GM12878 (cell line): ENCODE data around the gene PEX6. TPM values are rescaled to one million over a fixed set of nuclear protein-coding genes. Genes with fewer than 3 reads are reported as not detected.

Experiments
- ATAC-seq: fragments of 200-7000 bp; cut with Tn5 transposase; 3 replicates; pipeline ENCODE4 v1.9.1; 2020; ENCODE audit warnings: mild to moderate bottlenecking, moderate library complexity
- BruUV-seq: library from RNA; stranded (reverse); fragments of 400-500 nt; replicated peaks from 2 replicates; lab custom pipeline; 2021; lab: Mats Ljungman, UMichigan
- CTCF ChIA-PET: fragments of 300-600 bp; sonication (Branson Sonifier 250); formaldehyde crosslinking; extraction: SDS; loops from one replicate; lab custom pipeline; 2021; ENCODE audit warnings: inconsistent platforms; lab: Yijun Ruan, JAX
- POLR2A ChIA-PET: fragments of 350-600 bp; formaldehyde crosslinking; extraction: SDS; loops from one replicate; lab custom pipeline; 2021; ENCODE audit warnings: inconsistent platforms; lab: Charles Lee
- RAD21 ChIA-PET: fragments of 300-600 bp; sonication (Branson Sonifier 250); formaldehyde crosslinking; loops from one replicate; lab custom pipeline; 2023; ENCODE audit warnings: antibody characterized with exemption; ENCODE audit not compliant: unreplicated experiment; lab: Charles Lee
- SMC1A ChIA-PET: fragments of 300-600 bp; sonication (Branson Sonifier 250); formaldehyde crosslinking; loops from one replicate; lab custom pipeline; 2023; ENCODE audit not compliant: unreplicated experiment, uncharacterized antibody; lab: Charles Lee
- DNase-seq: peaks from one replicate; pipeline ENCODE4 v3.0.0-alpha.2; 2011; ENCODE audit warnings: low read depth, low spot score
- FAIRE-seq: peaks from 3 replicates; lab custom pipeline; 2011; peaks lifted over from hg19 to GRCh38; lab: Jason Lieb, UNC
- H2AFZ ChIP-seq: 2 replicates; pipeline ENCODE4 v1.6.0; 2011; ENCODE audit warnings: low read depth, low read length, control low read depth; ENCODE audit not compliant: control insufficient read depth
- H3K27ac ChIP-seq: 2 replicates; pipeline ENCODE4 v1.5.1; 2011; ENCODE audit warnings: control low read depth; ENCODE audit not compliant: control insufficient read depth, insufficient read depth
- H3K27me3 ChIP-seq, 2 experiments: replicated peaks in 1 of 2; 2 replicates each; pipeline versions ENCODE4 v1.6.0 to v1.6.1; 2011; ENCODE audit warnings: low read length in 1 of 2; ENCODE audit not compliant: control insufficient read depth in 2 of 2, insufficient read depth in 2 of 2
- H3K36me3 ChIP-seq, 2 experiments: 2 replicates each; pipeline ENCODE4 v1.5.1; 2011; ENCODE audit warnings: low read length in 1 of 2; ENCODE audit not compliant: control insufficient read depth in 2 of 2, insufficient read depth in 2 of 2
- H3K4me1 ChIP-seq: 2 replicates; pipeline ENCODE4 v1.6.1; 2011; ENCODE audit warnings: mild to moderate bottlenecking, low read length, moderate library complexity, mixed read lengths; ENCODE audit not compliant: control insufficient read depth, insufficient read depth
- H3K4me2 ChIP-seq: 2 replicates; pipeline ENCODE4 v1.6.0; 2011; ENCODE audit warnings: control low read depth; ENCODE audit not compliant: control insufficient read depth, insufficient read depth
- H3K4me3 ChIP-seq: fragments of 200-600 bp; sonication (generic); 2 replicates; pipeline ENCODE4 v1.5.1; 2016
- H3K79me2 ChIP-seq: 2 replicates; pipeline ENCODE4 v1.6.0; 2011; ENCODE audit warnings: low read length; ENCODE audit not compliant: control insufficient read depth, insufficient read depth
- H3K9ac ChIP-seq: 2 replicates; pipeline ENCODE4 v1.8.0; 2011; ENCODE audit warnings: low read length, control low read depth, mixed read lengths; ENCODE audit not compliant: control insufficient read depth, insufficient read depth
- H3K9me3 ChIP-seq: replicated peaks from 3 replicates; pipeline ENCODE4 v1.5.1; 2011; ENCODE audit warnings: mild to moderate bottlenecking, low read length; ENCODE audit not compliant: control insufficient read depth, insufficient read depth
- H4K20me1 ChIP-seq: 2 replicates; pipeline ENCODE4 v1.6.0; 2011; ENCODE audit not compliant: control insufficient read depth, insufficient read depth
- CBX3 ChIP-seq: fragments of 200-600 bp; sonication (generic); IDR thresholded peaks from 2 replicates; pipeline ENCODE4 v1.6.1; 2016; ENCODE audit warnings: low read depth, borderline replicate concordance
- CREB1 ChIP-seq: IDR thresholded peaks from 2 replicates; pipeline ENCODE4 v1.6.1; 2012; ENCODE audit warnings: low read depth, mild to moderate bottlenecking, inconsistent platforms
- E2F8 ChIP-seq: fragments of 450-650 bp; IDR thresholded peaks from 2 replicates; pipeline ENCODE4 v1.6.1; 2018; ENCODE audit warnings: mild to moderate bottlenecking, low read depth, moderate library complexity; ENCODE audit not compliant: partially characterized antibody
- ETV6 ChIP-seq, 2 experiments: fragments of 450-650 bp in 1 of 2; IDR thresholded peaks in 1 of 2; conservative IDR thresholded peaks in 1 of 2; 2 replicates each; pipeline ENCODE4 v1.6.1; 2014; ENCODE audit warnings: antibody characterized with exemption in 1 of 2, borderline replicate concordance in 1 of 2, low read depth in 1 of 2, mild to moderate bottlenecking in 1 of 2, moderate library complexity in 1 of 2
- EZH2 ChIP-seq: IDR thresholded peaks from 2 replicates; pipeline ENCODE4 v1.6.1; 2012; ENCODE audit warnings: low read depth, mild to moderate bottlenecking, control low read depth, inconsistent platforms, low read length, borderline replicate concordance; ENCODE audit not compliant: control insufficient read depth
- FOXM1 ChIP-seq: IDR thresholded peaks from 2 replicates; pipeline ENCODE4 v1.6.1; 2012; ENCODE audit warnings: low read depth, mild to moderate bottlenecking, inconsistent platforms, low read length, moderate library complexity
- IRF4 ChIP-seq: IDR thresholded peaks from 2 replicates; pipeline ENCODE4 v1.6.1; 2011; ENCODE audit warnings: low read depth, low read length
- NFIC ChIP-seq: IDR thresholded peaks from 2 replicates; pipeline ENCODE4 v1.6.1; 2012; ENCODE audit warnings: low read depth, mild to moderate bottlenecking, inconsistent platforms, low read length, moderate library complexity
- PKNOX1 ChIP-seq: fragments of 450-650 bp; IDR thresholded peaks from 2 replicates; pipeline ENCODE4 v1.6.1; 2016; ENCODE audit warnings: mild to moderate bottlenecking
- POLR2A ChIP-seq: IDR thresholded peaks from 2 replicates; pipeline ENCODE4 v1.6.1; 2011; ENCODE audit warnings: low read depth, mild to moderate bottlenecking, low read length
- RUNX3 ChIP-seq: IDR thresholded peaks from 2 replicates; pipeline ENCODE4 v1.6.1; 2012; ENCODE audit warnings: low read length, inconsistent platforms
- SMAD5 ChIP-seq: IDR thresholded peaks from 2 replicates; pipeline ENCODE4 v1.6.1; 2016; ENCODE audit warnings: antibody characterized with exemption, low read depth
- WRNIP1 ChIP-seq: IDR thresholded peaks from 2 replicates; pipeline ENCODE4 v1.6.1; 2011; ENCODE audit warnings: low read depth, low read length, improper control_type of control experiment, borderline replicate concordance
- WGBS: methylation state at CpG from one replicate; pipeline ENCODE4 v1.1.6; 2016; ENCODE audit warnings: low lambda C conversion rate; ENCODE audit not compliant: insufficient replicate concordance, insufficient coverage; ENCODE audit errors: missing lambda C conversion rate; 5-methylcytosine and 5-hydroxymethylcytosine counted together
- in situ Hi-C: fragments of 300-500 bp; cut with MboI; formaldehyde crosslinking; loops from 9 replicates; pipeline ENCODE4 v1.14.3; 2018; ENCODE audit warnings: mixed read lengths
- intact Hi-C: fragments of 100-400 bp; cut with micrococcal nuclease; formaldehyde crosslinking; loops from one replicate; pipeline ENCODE4 v1.14.2; 2022; ENCODE audit not compliant: unreplicated experiment
- polyA plus RNA-seq, 11 experiments: library from polyadenylated mRNA; depleted of rRNA in 4 of 11; unstranded in 6 of 11; stranded (reverse) in 5 of 11; fragments of >200 nt; fragmentation: Nextera tagmentation in 4 of 11; fragmentation: Illumina TruSeq in 1 of 11; extraction: Ambion mirVana in 4 of 11; extraction: Trizol in 1 of 11; gene quantifications; 1 replicate in 1 of 11; 2 replicates in 10 of 11; pipeline versions ENCODE4 v1.2.1 to v1.2.3, GENCODE V29; 2011 to 2016; ENCODE audit warnings: inconsistent platforms in 2 of 11, missing spikeins in 2 of 11, low read depth in 1 of 11
- total RNA-seq, 4 experiments: library from RNA; depleted of rRNA in 3 of 4; stranded (reverse); fragments of >200 nt in 3 of 4; fragmentation: Illumina TruSeq in 1 of 4; extraction: Trizol in 1 of 4; gene quantifications; 2 replicates each; pipeline versions ENCODE4 v1.2.1 to v1.2.3, GENCODE V29; 2013 to 2021
- TF ChIP-seq, protein P1 (sequence below): IDR thresholded peaks from 2 replicates; pipeline ENCODE4 v1.6.1; 2012; ENCODE audit warnings: low read depth, low read length, improper control_type of control experiment

PEX6 gene
- total and polyA plus RNA-seq, 10 of the 15 experiments (the other 5 are each of a cell fraction or from before 2014, with no cell fraction given): 0.39 to 21.1 (median 7.8) TPM

- Histone ChIP-seq H4K20me1 (no peaks in the 10 kb centered on the region), H3K9ac (no peak overlapping the region), H3K4me3 (no peak overlapping the region), H3K36me3 (no peaks in the 10 kb centered on the region; a peak in 1 of 4 replicates), H3K4me2 (no peak overlapping the region), H3K27me3 (no peaks in the 10 kb centered on the region), H2AFZ (no peak overlapping the region), H3K9me3 (no peaks in the 10 kb centered on the region), H3K79me2 (peaks cover 19% of the 10 kb centered on the region), H3K27ac (no peak overlapping the region), H3K4me1 (peaks cover 3% of the 10 kb centered on the region)
- POLR2A ChIA-PET: no interaction called here
- SMC1A ChIA-PET: interaction anchor here (2.2 kb wide), 1 partner anchor 10 kb away, joined by 8 read pairs; the partner anchor contains the start of gene PPP2R5D
- DNase-seq (no peak), FAIRE-seq (no peak), ATAC-seq (no peak)
- RAD21 ChIA-PET: interaction anchor here (0.6 to 1.1 kb wide), 2 partner anchors 9 to 184 kb away, joined by 3 to 4 read pairs; no protein-coding TSS in a partner anchor
- no TSS peak for BruUV-seq
- whole genome bisulfite sequencing: 95% methylated on average over 3 of the region's 3 CpGs
- CTCF ChIA-PET: interaction anchor here (0.6 kb wide), 2 partner anchors 66 to 161 kb away, joined by 3 to 4 read pairs; no protein-coding TSS in a partner anchor
- in situ Hi-C loops (no loop called here), intact Hi-C loops (no loop called here)
- TF ChIP-seq POLR2A (no peak), CREB1 (no peak), WRNIP1 (no peak), FOXM1 (no peak), NFIC (no peak), SMAD5 (no peak), EZH2 (no peak), PKNOX1 (no peak), CBX3 (no peak), RUNX3 (no peak), ETV6 (conservative IDR thresholded peaks at IDR 0.05 in 1 of 2, IDR thresholded peaks at IDR 0.05 in 1 of 2; ENCODE audit: borderline replicate concordance in 1 of 2, low read depth in 1 of 2) (no peak), E2F8 (no peak), IRF4 (no peak)
- TF ChIP-seq, protein P1, sequence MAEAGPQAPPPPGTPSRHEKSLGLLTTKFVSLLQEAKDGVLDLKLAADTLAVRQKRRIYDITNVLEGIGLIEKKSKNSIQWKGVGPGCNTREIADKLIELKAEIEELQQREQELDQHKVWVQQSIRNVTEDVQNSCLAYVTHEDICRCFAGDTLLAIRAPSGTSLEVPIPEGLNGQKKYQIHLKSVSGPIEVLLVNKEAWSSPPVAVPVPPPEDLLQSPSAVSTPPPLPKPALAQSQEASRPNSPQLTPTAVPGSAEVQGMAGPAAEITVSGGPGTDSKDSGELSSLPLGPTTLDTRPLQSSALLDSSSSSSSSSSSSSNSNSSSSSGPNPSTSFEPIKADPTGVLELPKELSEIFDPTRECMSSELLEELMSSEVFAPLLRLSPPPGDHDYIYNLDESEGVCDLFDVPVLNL: no peak
Measured at GRCh38 chr6:42973926-42974325, 5.1 kb downstream of the PEX6 start.
